Osteocyte (in vitro differentiated cells): ENCODE measurements around the gene CDC25B. TPM values are rescaled to one million over a fixed set of nuclear protein-coding genes. Genes with fewer than 3 reads are reported as not detected.

Experiments
- DNase-seq: peaks from one replicate; pipeline ENCODE4 v3.0.0; 2021; ENCODE audit warnings: mixed read lengths; ENCODE audit not compliant: unreplicated experiment; ENCODE audit errors: extremely low spot score
- H3K27ac Mint-ChIP-seq: one replicate; pipeline ENCODE4 v1.8.0; 2021; ENCODE audit warnings: mild to moderate bottlenecking, mixed read lengths; ENCODE audit not compliant: unreplicated experiment
- H3K27me3 Mint-ChIP-seq: one replicate; pipeline ENCODE4 v1.8.0; 2021; ENCODE audit warnings: mixed read lengths; ENCODE audit not compliant: unreplicated experiment
- H3K36me3 Mint-ChIP-seq: one replicate; pipeline ENCODE4 v1.8.0; 2021; ENCODE audit warnings: mixed read lengths; ENCODE audit not compliant: unreplicated experiment
- H3K4me1 Mint-ChIP-seq: one replicate; pipeline ENCODE4 v1.8.0; 2021; ENCODE audit warnings: mixed read lengths; ENCODE audit not compliant: unreplicated experiment
- H3K4me3 Mint-ChIP-seq: one replicate; pipeline ENCODE4 v1.8.0; 2021; ENCODE audit warnings: mild to moderate bottlenecking, moderate library complexity, mixed read lengths; ENCODE audit not compliant: unreplicated experiment
- H3K9me3 Mint-ChIP-seq: one replicate; pipeline ENCODE4 v1.8.0; 2021; ENCODE audit warnings: mixed read lengths; ENCODE audit not compliant: unreplicated experiment
- total RNA-seq: library from RNA; stranded (reverse); gene quantifications from 2 replicates; pipeline ENCODE4 v1.2.1, GENCODE V29; 2021
- TF ChIP-seq, protein P1 (sequence below): fragments of 200-600 bp; sonication (generic); IDR thresholded peaks from 2 replicates; pipeline ENCODE4 v1.5.0; 2021; ENCODE audit warnings: antibody characterized with exemption, mild to moderate bottlenecking, moderate library complexity

CDC25B gene
- total RNA-seq, 1 donor from 2014 or later: 197 TPM

GRCh38 chr20:3801299-3801698 is 5.2 kb downstream of the CDC25B start:
- Mint-ChIP-seq H3K36me3 (peaks cover 64% of the 10 kb centered on the region), H3K9me3 (no peaks in the 10 kb centered on the region), H3K27me3 (no peaks in the 10 kb centered on the region), H3K4me1 (peaks cover 87% of the 10 kb centered on the region), H3K27ac (peak overlapping the region; percentile 83), H3K4me3 (no peak overlapping the region)
- TF ChIP-seq, protein P1, sequence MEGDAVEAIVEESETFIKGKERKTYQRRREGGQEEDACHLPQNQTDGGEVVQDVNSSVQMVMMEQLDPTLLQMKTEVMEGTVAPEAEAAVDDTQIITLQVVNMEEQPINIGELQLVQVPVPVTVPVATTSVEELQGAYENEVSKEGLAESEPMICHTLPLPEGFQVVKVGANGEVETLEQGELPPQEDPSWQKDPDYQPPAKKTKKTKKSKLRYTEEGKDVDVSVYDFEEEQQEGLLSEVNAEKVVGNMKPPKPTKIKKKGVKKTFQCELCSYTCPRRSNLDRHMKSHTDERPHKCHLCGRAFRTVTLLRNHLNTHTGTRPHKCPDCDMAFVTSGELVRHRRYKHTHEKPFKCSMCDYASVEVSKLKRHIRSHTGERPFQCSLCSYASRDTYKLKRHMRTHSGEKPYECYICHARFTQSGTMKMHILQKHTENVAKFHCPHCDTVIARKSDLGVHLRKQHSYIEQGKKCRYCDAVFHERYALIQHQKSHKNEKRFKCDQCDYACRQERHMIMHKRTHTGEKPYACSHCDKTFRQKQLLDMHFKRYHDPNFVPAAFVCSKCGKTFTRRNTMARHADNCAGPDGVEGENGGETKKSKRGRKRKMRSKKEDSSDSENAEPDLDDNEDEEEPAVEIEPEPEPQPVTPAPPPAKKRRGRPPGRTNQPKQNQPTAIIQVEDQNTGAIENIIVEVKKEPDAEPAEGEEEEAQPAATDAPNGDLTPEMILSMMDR: no peak
- DNase-seq: no peak

GRCh38 chr20:3801846-3802245 is 5.7 kb downstream of the CDC25B start:
- Mint-ChIP-seq H3K36me3 (peaks cover 66% of the 10 kb centered on the region), H3K9me3 (no peaks in the 10 kb centered on the region), H3K4me1 (peaks cover 92% of the 10 kb centered on the region), H3K27me3 (no peaks in the 10 kb centered on the region), H3K27ac (peak overlapping the region; percentile 83), H3K4me3 (no peak overlapping the region)
- TF ChIP-seq, protein P1: no peak
- no peak for DNase-seq

GRCh38 chr20:3802524-3803239 is 6.6 kb downstream of the CDC25B start:
- Mint-ChIP-seq H3K27ac (peak overlapping the region; percentile 83), H3K27me3 (no peaks in the 10 kb centered on the region), H3K4me1 (peaks cover 93% of the 10 kb centered on the region), H3K9me3 (no peaks in the 10 kb centered on the region), H3K36me3 (peaks cover 63% of the 10 kb centered on the region), H3K4me3 (no peak overlapping the region)
- TF ChIP-seq, protein P1: no peak
- DNase-seq: no peak

DNA sequence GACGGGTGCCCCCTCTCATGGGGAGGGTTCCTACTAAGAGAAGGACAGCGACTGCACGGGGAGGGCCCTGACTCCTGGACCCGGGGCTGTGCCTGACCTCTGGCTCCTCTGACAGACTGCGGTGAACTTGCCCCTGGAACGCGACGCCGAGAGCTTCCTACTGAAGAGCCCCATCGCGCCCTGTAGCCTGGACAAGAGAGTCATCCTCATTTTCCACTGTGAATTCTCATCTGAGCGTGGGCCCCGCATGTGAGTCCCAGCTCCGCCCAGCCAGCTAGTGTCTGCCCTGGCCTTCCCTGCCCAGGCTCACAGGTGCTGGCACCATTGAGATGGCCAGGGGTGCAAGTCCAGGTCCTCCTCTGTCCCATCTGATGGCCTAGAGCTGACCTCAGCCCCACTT is 7.2 kb downstream of the CDC25B start:
- H3K9me3 Mint-ChIP-seq: no peaks in the 10 kb centered on the region
- peaks cover 57% of the 10 kb centered on the region for H3K36me3 Mint-ChIP-seq
- no peak overlapping the region for H3K4me3 Mint-ChIP-seq
- no peaks in the 10 kb centered on the region for H3K27me3 Mint-ChIP-seq
- DNase-seq: no peak
- H3K27ac Mint-ChIP-seq: peak overlapping the region; percentile 83
- H3K4me1 Mint-ChIP-seq: peaks cover 93% of the 10 kb centered on the region
- TF ChIP-seq, protein P1: no peak

DNA sequence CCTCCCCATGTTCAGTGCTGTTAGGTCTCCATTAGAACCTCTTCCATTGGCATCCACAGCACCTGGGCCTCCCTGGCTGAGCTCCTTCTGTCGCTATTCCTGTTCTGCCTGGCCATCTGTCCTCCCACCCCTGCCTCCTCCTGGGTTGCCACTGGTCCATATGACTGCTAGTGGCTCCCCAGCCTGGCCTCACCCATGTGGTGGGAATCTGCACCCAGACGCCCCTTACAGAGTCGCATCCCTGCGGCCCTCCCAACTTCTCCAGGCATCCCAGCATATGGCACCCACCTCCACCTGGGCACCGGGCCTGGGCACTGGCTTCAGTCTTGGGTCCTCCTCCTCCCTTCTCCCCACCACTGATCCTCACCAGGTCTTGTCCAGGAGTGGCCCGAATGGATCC is 7.7 kb downstream of the CDC25B start:
- H3K36me3 Mint-ChIP-seq: peaks cover 52% of the 10 kb centered on the region
- peak overlapping the region; percentile 83 for H3K27ac Mint-ChIP-seq
- no peak overlapping the region for H3K4me3 Mint-ChIP-seq
- no peaks in the 10 kb centered on the region for H3K27me3 Mint-ChIP-seq
- TF ChIP-seq, protein P1: no peak
- H3K4me1 Mint-ChIP-seq: peaks cover 91% of the 10 kb centered on the region
- no peak for DNase-seq
- no peaks in the 10 kb centered on the region for H3K9me3 Mint-ChIP-seq
